Spleen (tissue), 11 donors: Measurements from ENCODE around the gene FGFR2. TPM values are rescaled to one million over a fixed set of nuclear protein-coding genes. Genes with fewer than 3 reads are reported as not detected.

Source experiments
- DNase-seq: peaks from one replicate; pipeline ENCODE4 v3.0.0-alpha.2; 2020
- H3K27ac ChIP-seq, 8 donors: fragments of 200-600 bp; sonication (generic) in 7 of 8; 1 replicate in 4 of 8; 2 replicates in 4 of 8; pipeline versions ENCODE4 v1.5.0 to v1.8.0; 2016 to 2021; ENCODE audit warnings: inconsistent platforms in 4 of 8, mild to moderate bottlenecking in 4 of 8, moderate library complexity in 1 of 8
- H3K27me3 ChIP-seq, 7 donors: fragments of 200-600 bp; sonication (generic) in 6 of 7; replicated peaks in 1 of 7; 1 replicate in 4 of 7; 2 replicates in 3 of 7; pipeline versions ENCODE4 v1.5.0 to v1.8.0; 2016 to 2021; ENCODE audit warnings: inconsistent platforms in 3 of 7, mild to moderate bottlenecking in 1 of 7
- H3K36me3 ChIP-seq, 6 donors: fragments of 200-600 bp; sonication (generic) in 5 of 6; 1 replicate in 4 of 6; 2 replicates in 2 of 6; pipeline versions ENCODE4 v1.5.0 to v1.8.0; 2016 to 2021; ENCODE audit warnings: inconsistent platforms in 2 of 6
- H3K4me1 ChIP-seq, 6 donors: fragments of 200-600 bp; sonication (generic) in 5 of 6; 1 replicate in 3 of 6; 2 replicates in 3 of 6; pipeline versions ENCODE4 v1.5.0 to v1.8.0; 2016 to 2021; ENCODE audit warnings: inconsistent platforms in 3 of 6
- H3K4me3 ChIP-seq, 8 donors: fragments of 200-600 bp; sonication (generic) in 7 of 8; 1 replicate in 4 of 8; 2 replicates in 4 of 8; pipeline versions ENCODE4 v1.5.0 to v1.8.0; 2016 to 2021; ENCODE audit warnings: inconsistent platforms in 4 of 8, mild to moderate bottlenecking in 4 of 8, moderate library complexity in 2 of 8
- H3K9me3 ChIP-seq, 8 donors: fragments of 200-600 bp; sonication (generic) in 7 of 8; 1 replicate in 4 of 8; 2 replicates in 4 of 8; pipeline versions ENCODE4 v1.5.0 to v1.8.0; 2016 to 2021; ENCODE audit warnings: inconsistent platforms in 4 of 8
- CTCF ChIP-seq, 11 experiments: fragments of 200-600 bp in 7 of 11; fragments of 450-650 bp in 4 of 11; sonication (generic) in 4 of 11; IDR thresholded peaks in 8 of 11; conservative IDR thresholded peaks in 3 of 11; 1 replicate in 7 of 11; 2 replicates in 4 of 11; pipeline versions ENCODE4 v1.4.0 to v1.8.0; 2016 to 2021; ENCODE audit warnings: antibody characterized with exemption in 11 of 11, inconsistent platforms in 4 of 11, mild to moderate bottlenecking in 1 of 11
- POLR2A ChIP-seq, 3 donors: fragments of 450-650 bp; IDR thresholded peaks; one replicate each; pipeline ENCODE4 v1.5.1; 2017; ENCODE audit warnings: antibody characterized with exemption in 3 of 3, mild to moderate bottlenecking in 1 of 3
- POLR2AphosphoS5 ChIP-seq, 3 donors: sonication (generic); formaldehyde crosslinking; IDR thresholded peaks; one replicate each; pipeline ENCODE4 v1.5.1; 2017; ENCODE audit warnings: antibody characterized with exemption in 3 of 3
- WGBS, 5 donors: extraction: QIAGEN DNeasy Blood & Tissue Kit in 3 of 5; methylation state at CpG; one replicate each; pipeline versions ENCODE4 v1.1.5 to v1.1.7; 2013 to 2018; 5-methylcytosine and 5-hydroxymethylcytosine counted together
- intact Hi-C: fragments of 100-400 bp; cut with DNase I; formaldehyde crosslinking; loops from one replicate; pipeline ENCODE4 v1.15.0; 2023; ENCODE audit warnings: low total_unique reads
- polyA plus RNA-seq, 3 donors: library from polyadenylated mRNA; stranded (reverse); fragments of 200-250 nt; gene quantifications; one replicate each; pipeline ENCODE4 v1.2.1, GENCODE V29; 2013
- total RNA-seq, 7 donors: library from RNA; depleted of rRNA in 3 of 7; stranded (reverse); fragments of >200 nt in 3 of 7; fragmentation: NEBNext Ultra II Directional in 4 of 7; extraction: Animal tissue kit (Norgen Biotek cat#: 25700) in 4 of 7; gene quantifications; one replicate each; pipeline versions ENCODE4 v1.1.0 to v1.2.1, GENCODE V29; 2016 to 2021
- donor health status: healthy with polysubstance abuse.
- donor health status: DM: no; HTN: no; CAD: no; lungs with moderate emphysema.
- donor health status: DM: no; HTN: no; CAD: no.
- donor health status: Bipolar disorder and iron deficiency.
- donor health status: healthy.
- donor health status: DM: no; HTN: no; CAD: no.
- donor health status: DM: yes; HTN: yes; CAD: no.

Gene FGFR2
- total and polyA plus RNA-seq, 10 donors, result 0.24 to 1.8 (median 0.91) TPM

DNA sequence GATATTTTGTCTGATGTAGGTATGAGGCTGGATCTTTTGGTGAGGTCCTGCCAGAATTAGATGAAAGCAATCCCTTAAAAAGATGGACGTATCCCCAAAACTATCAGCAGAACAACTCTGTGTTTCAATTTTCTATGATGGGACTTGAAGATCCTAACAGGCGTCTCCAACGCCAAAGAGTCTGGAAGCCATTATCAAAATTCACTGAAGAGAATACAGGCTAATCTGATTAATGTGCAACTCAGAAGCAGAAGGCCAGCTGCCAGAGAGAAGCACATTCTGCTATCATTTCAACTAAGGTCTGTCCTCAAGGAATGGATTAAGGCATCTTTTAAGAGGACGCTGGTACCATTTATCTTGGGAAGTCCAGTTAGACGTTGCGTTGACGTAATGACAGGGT, 119.7 kb downstream of the FGFR2 start:
- no peaks in the 10 kb centered on the region for H3K9me3 ChIP-seq
- H3K27me3 ChIP-seq, result peaks cover 0 to 8% (median 0%) of the 10 kb centered on the region in 7 donors
- TF ChIP-seq POLR2AphosphoS5 (IDR thresholded peaks at IDR 0.05) (no peak), CTCF (IDR thresholded peaks at IDR 0.05 in 8 of 11, conservative IDR thresholded peaks at IDR 0.05 in 3 of 11) (no peak), POLR2A (IDR thresholded peaks at IDR 0.05) (no peak)
- no peak for DNase-seq
- H3K36me3 ChIP-seq, result no peaks in the 10 kb centered on the region
- intact Hi-C loops, result no loop called here
- no peak overlapping the region for H3K27ac ChIP-seq
- no peaks in the 10 kb centered on the region for H3K4me1 ChIP-seq
- WGBS, 5 donors, result 90 to 97% (median 93%) methylated on average over 7 of the region's 7 CpGs
- no peak overlapping the region for H3K4me3 ChIP-seq

- H3K4me1 ChIP-seq, result no peaks in the 10 kb centered on the region
- intact Hi-C loops, result no loop called here
- DNase-seq, result no peak
- TF ChIP-seq POLR2A (IDR thresholded peaks at IDR 0.05) (no peak), POLR2AphosphoS5 (IDR thresholded peaks at IDR 0.05) (no peak), CTCF (IDR thresholded peaks at IDR 0.05 in 8 of 11, conservative IDR thresholded peaks at IDR 0.05 in 3 of 11) (no peak)
- no peaks in the 10 kb centered on the region for H3K9me3 ChIP-seq
- H3K36me3 ChIP-seq, result no peaks in the 10 kb centered on the region
- no peak overlapping the region for H3K4me3 ChIP-seq
- 80 to 84% (median 82%) methylated on average over 19 of the region's 19 CpGs for WGBS, 5 donors
- peaks cover 0 to 8% (median 0%) of the 10 kb centered on the region in 7 donors for H3K27me3 ChIP-seq
- no peak overlapping the region for H3K27ac ChIP-seq
Measured at GRCh38 chr10:121469797-121470606, 128.2 kb downstream of the FGFR2 start.

- no peaks in the 10 kb centered on the region for H3K27me3 ChIP-seq
- no peaks in the 10 kb centered on the region for H3K9me3 ChIP-seq
- 79 to 84% (median 80%) methylated on average over 8 of the region's 8 CpGs for WGBS, 5 donors
- DNase-seq, result no peak
- no peak for TF ChIP-seq CTCF (IDR thresholded peaks at IDR 0.05 in 8 of 11, conservative IDR thresholded peaks at IDR 0.05 in 3 of 11)
- TF ChIP-seq POLR2AphosphoS5 (IDR thresholded peaks at IDR 0.05), result no peak
- no peak for TF ChIP-seq POLR2A (IDR thresholded peaks at IDR 0.05)
- no peak overlapping the region for H3K27ac ChIP-seq
- no peaks in the 10 kb centered on the region for H3K36me3 ChIP-seq
- H3K4me1 ChIP-seq, result no peaks in the 10 kb centered on the region
- H3K4me3 ChIP-seq, result no peak overlapping the region
- intact Hi-C loops, result no loop called here
Measured at GRCh38 chr10:121468726-121469125, 129.5 kb downstream of the FGFR2 start.

DNA sequence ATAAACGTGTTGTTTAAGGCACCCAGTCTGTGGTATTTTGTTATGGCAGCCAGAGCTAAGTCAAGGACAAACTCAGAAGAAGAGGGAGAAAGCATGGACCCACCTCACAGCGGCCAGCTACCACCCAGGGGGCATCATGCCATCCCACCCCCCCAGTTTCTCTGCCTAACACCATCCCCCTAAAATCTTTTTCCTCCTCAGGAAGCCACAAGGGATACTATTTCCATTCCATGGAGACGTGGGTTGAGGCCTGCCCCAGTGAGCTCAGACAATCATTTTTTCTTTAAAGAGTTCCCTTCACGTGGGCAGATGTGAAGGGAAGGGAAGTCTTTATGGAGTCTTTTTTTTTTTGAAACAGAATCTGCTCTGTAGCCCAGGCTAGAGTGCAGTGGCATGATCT, 131.8 kb downstream of the FGFR2 start:
- intact Hi-C loops, result no loop called here
- 55 to 76% (median 65%) methylated on average over 4 of the region's 4 CpGs for WGBS, 5 donors
- Histone ChIP-seq H3K27me3 (no peaks in the 10 kb centered on the region), H3K27ac (no peak overlapping the region), H3K36me3 (no peaks in the 10 kb centered on the region), H3K9me3 (no peaks in the 10 kb centered on the region), H3K4me1 (no peaks in the 10 kb centered on the region), H3K4me3 (no peak overlapping the region)
- TF ChIP-seq CTCF (IDR thresholded peaks at IDR 0.05 in 8 of 11, conservative IDR thresholded peaks at IDR 0.05 in 3 of 11) (no peak), POLR2AphosphoS5 (IDR thresholded peaks at IDR 0.05) (no peak), POLR2A (IDR thresholded peaks at IDR 0.05) (no peak)
- no peak for DNase-seq
